SK-N-SH (cell line): ENCODE data around the gene KLHL2.

Source experiments
- CTCF ChIP-seq: fragments of 200-600 bp; sonication (generic); IDR thresholded peaks from 2 replicates; pipeline ENCODE4 v1.6.1; 2017; ENCODE audit warnings: antibody characterized with exemption, mild to moderate bottlenecking, moderate library complexity
- EZH2phosphoT487 ChIP-seq: fragments of 200-600 bp; sonication (generic); IDR thresholded peaks from 2 replicates; pipeline ENCODE4 v1.6.1; 2017; ENCODE audit warnings: low read depth, mixed run types, mild to moderate bottlenecking, antibody characterized with exemption, moderate library complexity, borderline replicate concordance
- JUND ChIP-seq: IDR thresholded peaks from 2 replicates; pipeline ENCODE4 v1.4.0; 2012

- no peak for TF ChIP-seq CTCF
- TF ChIP-seq JUND, result no peak
- TF ChIP-seq EZH2phosphoT487, result no peak
Observed at GRCh38 chr4:165331359-165331758, 124.0 kb downstream of the KLHL2 start.
